ENCODE measurements around the gene SFSWAP.

DNA sequence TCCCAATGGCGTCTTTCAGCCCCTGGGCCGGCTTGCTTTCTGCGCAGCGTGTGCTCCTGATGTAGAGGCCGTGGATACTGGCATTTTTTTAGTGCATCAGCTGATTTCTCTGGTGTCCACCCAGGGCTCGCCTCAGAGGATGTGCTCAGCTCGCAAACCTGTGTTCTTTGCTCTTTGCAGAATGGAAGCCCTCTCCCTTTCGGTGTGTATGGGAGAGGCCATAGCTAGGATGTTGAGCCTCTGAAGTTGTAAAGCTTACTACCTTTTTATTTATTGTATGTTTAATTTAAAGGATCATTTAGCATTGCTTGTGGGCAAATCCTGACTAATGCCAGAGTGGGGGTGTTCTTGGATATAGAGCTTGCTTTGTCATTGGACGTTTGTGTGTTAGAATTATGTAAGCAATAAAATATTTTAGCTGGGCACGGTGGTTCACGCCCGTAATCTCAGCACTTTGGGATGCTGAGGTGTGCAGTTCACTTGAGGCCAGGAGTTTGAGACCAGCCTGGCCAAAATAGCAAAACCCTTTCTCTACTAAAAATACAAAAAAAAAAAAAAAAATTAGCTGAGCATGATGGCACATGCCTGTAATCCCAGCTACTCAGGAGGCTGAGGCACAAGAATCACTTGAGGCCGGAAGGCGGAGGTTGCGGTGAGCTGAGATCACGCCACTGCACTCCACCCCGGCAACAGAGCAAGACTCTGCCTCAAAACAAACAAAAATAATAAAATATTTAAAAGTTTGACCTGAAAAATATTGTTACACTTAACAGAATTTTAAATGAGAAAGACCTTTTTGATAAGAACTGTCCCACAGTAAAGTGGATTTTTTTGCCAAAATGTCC is 64.7 kb downstream of the SFSWAP start:
- no peak for TF ChIP-seq FOXA1 (IDR thresholded peaks at IDR 0.05)
- TF ChIP-seq FOXA1 (CRISPR knock-in tag; IDR thresholded peaks at IDR 0.05), result no peak
- TF ChIP-seq FIP1L1 (IDR thresholded peaks at IDR 0.05; ENCODE audit: borderline replicate concordance, insufficient read depth, low read depth, low read length), result no peak
- no peak for TF ChIP-seq ZNF564 (CRISPR knock-in tag; IDR thresholded peaks at IDR 0.05)
- no peak for TF ChIP-seq SIX1 (CRISPR knock-in tag; IDR thresholded peaks at IDR 0.05; ENCODE audit: borderline replicate concordance)
- no peak for TF ChIP-seq DMTF1 (CRISPR knock-in tag; IDR thresholded peaks at IDR 0.05)
- TF ChIP-seq SNAI1 (CRISPR knock-in tag; IDR thresholded peaks at IDR 0.05; ENCODE audit: borderline replicate concordance), result no peak
- TF ChIP-seq JUN (CRISPR knock-in tag; IDR thresholded peaks at IDR 0.05), result no peak
- no peak for TF ChIP-seq NRL (CRISPR knock-in tag; IDR thresholded peaks at IDR 0.05; ENCODE audit: borderline replicate concordance)
- no peak for TF ChIP-seq ZNF530 (CRISPR knock-in tag; IDR thresholded peaks at IDR 0.05; ENCODE audit: low read depth)
- TF ChIP-seq RBM39 (IDR thresholded peaks at IDR 0.05; ENCODE audit: low read depth, low read length, poor library complexity, severe bottlenecking), result no peak
- no peak for TF ChIP-seq ZNF616 (CRISPR knock-in tag; IDR thresholded peaks at IDR 0.05; ENCODE audit: low read depth)
